GM12801 (cell line): Measurements from ENCODE around the gene PPIH.

Experiments
- TF ChIP-seq, protein P1 (sequence below): IDR thresholded peaks from one replicate; pipeline ENCODE4 v1.5.1; 2011; ENCODE audit warnings: control low read depth; ENCODE audit not compliant: insufficient read length; ENCODE audit errors: extremely low read depth

PPIH gene

DNA sequence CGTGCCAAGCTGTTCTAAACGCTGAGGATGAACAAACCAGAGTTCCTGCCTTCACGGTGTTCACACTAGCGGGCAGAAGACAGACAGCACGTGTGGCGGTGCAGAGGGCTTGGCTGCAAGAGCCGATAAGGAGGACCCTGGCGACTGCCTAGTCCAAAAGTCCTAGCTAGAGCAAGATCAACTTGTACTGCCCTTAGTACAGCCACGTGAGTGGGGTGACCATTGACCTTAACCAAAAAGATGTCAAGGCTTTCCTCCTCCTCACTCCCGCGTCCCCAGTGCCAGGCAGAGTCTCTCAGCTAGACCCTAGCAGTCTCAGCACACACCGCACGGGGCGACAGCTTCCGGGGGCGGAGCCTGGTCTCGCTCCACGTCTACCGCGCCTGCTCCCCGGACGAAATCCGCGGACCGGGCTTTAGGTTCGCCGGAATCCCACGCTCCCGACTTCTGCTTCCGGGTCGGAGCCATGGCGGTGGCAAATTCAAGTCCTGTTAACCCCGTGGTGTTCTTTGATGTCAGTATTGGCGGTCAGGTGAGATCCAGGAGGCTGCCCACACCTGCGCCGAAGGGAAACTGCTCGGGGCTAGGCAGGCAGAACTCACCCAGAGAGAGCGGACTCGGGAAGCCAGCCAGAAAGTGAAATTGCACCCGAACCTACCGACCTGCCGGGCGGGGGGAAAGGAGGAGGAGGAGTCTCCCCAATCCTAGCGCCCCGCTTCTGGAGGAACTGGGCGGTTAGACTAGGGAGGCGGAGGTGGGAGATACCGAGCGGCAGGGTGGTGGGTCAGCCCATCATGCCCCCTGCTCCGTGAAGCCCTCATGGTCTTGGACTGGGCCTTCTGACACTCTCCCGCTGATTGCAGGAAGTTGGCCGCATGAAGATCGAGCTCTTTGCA lies at the start of gene PPIH:
Gene PPIH, plus strand, starts transcription at position 443 of the 896 bp plus-strand sequence. Its CDS starts 24 bp downstream, at position 467.
- TF ChIP-seq, protein P1, sequence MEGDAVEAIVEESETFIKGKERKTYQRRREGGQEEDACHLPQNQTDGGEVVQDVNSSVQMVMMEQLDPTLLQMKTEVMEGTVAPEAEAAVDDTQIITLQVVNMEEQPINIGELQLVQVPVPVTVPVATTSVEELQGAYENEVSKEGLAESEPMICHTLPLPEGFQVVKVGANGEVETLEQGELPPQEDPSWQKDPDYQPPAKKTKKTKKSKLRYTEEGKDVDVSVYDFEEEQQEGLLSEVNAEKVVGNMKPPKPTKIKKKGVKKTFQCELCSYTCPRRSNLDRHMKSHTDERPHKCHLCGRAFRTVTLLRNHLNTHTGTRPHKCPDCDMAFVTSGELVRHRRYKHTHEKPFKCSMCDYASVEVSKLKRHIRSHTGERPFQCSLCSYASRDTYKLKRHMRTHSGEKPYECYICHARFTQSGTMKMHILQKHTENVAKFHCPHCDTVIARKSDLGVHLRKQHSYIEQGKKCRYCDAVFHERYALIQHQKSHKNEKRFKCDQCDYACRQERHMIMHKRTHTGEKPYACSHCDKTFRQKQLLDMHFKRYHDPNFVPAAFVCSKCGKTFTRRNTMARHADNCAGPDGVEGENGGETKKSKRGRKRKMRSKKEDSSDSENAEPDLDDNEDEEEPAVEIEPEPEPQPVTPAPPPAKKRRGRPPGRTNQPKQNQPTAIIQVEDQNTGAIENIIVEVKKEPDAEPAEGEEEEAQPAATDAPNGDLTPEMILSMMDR: no peak

DNA sequence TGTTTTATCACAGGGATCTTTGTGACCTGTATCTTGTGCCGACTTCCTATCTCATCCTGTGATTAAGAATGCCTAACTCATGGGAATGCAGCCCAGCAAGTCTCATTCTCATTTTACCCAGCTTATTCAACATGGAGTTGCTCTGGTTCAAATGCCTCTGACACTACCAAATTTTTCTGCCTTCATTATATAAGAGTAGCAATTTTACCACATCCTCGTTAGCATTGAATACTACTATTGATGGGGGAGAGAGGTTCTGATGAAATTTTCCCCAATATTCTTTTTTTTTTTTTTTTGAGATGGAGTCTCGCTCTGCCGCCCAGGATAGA lies 44.5 kb upstream of the PPIH start:
- TF ChIP-seq, protein P1: no peak

DNA sequence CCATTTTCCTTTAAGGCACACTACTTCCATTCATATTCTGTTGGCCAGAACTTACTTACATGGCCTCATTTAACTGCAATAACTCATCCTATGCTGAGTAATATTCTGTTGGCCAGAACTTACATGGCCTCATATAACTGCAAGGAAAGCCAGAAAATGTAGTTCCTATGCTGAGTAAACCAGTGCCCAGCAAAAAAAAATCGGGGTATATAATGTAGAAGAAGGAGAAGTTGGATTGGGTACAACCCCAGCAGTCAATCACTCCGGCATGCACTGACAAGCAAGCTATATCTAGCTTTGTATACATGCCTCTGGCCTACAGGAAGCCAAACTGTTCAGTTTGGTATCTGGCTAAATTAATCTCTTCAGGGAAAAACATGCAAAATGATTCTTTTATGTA lies 39.4 kb upstream of the PPIH start:
- TF ChIP-seq, protein P1: no peak

DNA sequence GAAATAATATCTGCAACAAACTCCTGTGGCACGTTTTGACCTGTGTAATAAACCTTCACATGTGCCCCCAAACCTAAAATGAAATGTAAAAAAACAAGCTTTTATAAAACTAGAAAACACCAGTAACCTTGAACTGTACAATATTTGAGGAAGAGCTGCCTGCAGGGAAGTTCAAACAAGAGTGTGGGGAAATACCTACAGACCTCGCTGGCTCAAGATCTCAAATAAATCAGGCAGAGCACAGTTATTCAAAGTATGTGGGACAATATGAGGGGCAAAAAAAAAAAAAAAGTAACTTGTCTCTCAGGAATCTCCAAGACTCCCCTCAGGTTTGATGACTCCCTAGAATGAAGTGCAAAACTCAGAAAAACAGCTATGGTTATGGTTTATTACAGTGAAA lies 37.9 kb upstream of the PPIH start:
- TF ChIP-seq, protein P1: no peak

DNA sequence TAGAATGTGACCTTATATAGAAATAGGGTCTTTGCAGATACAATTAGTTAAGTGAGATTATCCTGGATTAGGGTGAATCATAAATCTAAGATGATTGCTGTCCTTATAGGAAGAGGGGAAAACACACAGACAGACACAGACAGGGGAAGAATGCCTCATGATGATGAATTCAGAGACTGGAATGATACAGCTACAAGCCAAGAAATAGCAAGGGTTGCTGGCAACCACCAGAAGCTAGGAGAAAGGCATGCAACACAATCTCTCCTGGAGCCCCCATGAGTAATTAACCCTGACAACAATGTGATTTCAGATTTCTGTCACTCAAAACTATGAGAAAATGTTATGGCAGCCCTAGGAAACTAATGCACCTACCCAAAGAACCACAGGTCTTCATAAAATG lies 19.1 kb upstream of the PPIH start:
- TF ChIP-seq, protein P1: no peak

DNA sequence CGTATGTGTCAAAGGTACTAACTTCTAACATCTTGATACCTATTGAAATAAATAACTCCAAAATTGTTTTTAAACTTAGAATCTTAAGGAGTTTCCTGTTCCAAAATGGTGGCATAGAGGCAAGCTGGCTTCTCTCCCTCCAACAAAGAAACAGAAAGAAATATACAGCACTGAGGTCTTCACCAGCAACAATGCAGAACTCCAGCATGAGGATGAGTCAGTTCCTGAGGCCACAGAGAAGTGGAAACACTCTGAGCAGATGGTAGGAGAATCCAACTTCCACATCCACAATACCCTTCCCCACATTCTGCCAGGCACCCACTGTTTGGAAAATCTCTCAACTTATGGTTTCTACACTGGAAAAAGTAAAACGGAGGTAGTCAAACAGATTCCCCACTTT lies 12.2 kb upstream of the PPIH start:
- TF ChIP-seq, protein P1: no peak

DNA sequence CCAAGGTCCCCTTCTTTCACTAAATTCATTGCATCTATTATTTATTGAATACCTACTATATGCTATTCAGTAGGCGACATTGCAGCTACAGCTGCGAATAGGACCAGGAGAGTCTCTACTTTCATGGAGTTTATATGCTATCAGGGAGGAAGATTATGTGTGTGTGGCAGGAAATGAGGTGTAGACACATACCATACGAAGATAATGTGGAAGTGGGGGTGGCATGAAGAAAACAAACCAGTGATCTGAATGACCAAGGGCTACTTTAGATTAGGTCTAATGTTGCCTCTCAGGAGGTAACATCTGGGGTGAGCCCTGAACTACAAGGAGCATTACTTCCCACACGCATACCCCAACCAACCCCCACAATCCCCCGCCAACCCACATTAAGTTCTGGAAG lies 1.0 kb upstream of the PPIH start:
- TF ChIP-seq, protein P1: no peak
